ENCODE results near the gene NPR2.
A peak's percentile ranks its signal among the peaks of the same experiment; 100 is the strongest.

Gene NPR2

GRCh38 chr9:35800530-35800929, 9.1 kb downstream of the NPR2 start:
- no peak for DNase-seq (ENCODE audit: low spot score)

GRCh38 chr9:35801328-35802128, 10.1 kb downstream of the NPR2 start:
- DNase-seq (ENCODE audit: low spot score) = no peak

DNA sequence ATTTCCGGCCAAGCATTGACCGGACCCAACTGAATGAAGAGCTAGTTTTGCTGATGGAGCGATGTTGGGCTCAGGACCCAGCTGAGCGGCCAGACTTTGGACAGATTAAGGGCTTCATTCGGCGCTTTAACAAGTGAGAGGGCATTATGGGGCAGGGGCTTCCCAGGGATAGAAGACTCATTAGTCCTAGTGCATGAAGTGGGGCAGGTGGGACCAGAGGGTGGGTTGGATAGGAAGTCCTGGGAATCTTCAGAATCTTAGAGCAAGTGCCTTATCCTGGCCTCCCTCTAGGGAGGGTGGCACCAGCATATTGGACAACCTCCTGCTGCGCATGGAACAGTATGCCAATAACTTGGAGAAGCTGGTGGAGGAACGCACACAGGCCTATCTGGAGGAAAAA, 14.7 kb downstream of the NPR2 start:
- DNase-seq (ENCODE audit: low spot score) = no peak

GRCh38 chr9:35808433-35808832, 17.0 kb downstream of the NPR2 start:
- no peak for DNase-seq (ENCODE audit: low spot score)

GRCh38 chr9:35810122-35810521, 18.7 kb downstream of the NPR2 start:
- DNase-seq (ENCODE audit: low spot score) = no peak

- no peak for DNase-seq (ENCODE audit: low spot score)
Observed at GRCh38 chr9:35811381-35812024, 20.1 kb downstream of the NPR2 start.

DNA sequence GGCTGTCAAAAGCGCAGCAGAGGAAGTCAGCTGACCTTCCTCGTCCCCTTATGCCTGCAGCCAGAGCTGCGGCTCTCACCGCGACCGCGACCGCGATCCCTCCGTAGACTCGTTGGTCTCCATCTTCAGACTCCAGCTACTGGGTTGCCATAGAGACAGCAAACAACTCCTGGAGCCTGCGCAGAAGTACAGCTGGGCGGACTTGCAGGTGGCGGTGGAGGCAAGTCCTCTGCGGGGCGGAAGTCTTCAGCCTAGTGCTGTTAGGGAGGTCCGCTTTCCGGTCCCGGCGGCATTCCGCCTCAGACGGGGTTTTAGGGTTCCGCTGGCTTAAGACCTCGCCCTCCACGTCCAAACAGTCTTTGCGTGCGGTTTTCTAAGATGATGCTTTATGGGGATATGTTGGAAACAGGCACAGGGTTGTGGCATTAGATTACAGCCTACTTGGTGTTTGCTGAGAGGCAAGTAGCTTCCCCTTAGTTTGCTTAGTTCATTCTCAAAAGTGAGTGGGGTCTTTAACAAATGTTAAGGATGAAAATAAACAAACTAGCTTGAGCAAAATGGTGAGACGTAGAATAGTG, 20.7 kb downstream of the NPR2 start, which contains the start of gene SPAG8:
SPAG8 (minus strand) TSS at position 238 of the 578 bp plus-strand sequence; CDS start at position 123, 115 bp downstream.
- DNase-seq (ENCODE audit: low spot score) = peak; percentile 97

- no peak for DNase-seq (ENCODE audit: low spot score)
Observed at GRCh38 chr9:35813434-35814105, 22.2 kb downstream of the NPR2 start.

GRCh38 chr9:35814106-35814840, 22.9 kb downstream of the NPR2 start:
- DNase-seq (ENCODE audit: low spot score) = peak; percentile 53

DNA sequence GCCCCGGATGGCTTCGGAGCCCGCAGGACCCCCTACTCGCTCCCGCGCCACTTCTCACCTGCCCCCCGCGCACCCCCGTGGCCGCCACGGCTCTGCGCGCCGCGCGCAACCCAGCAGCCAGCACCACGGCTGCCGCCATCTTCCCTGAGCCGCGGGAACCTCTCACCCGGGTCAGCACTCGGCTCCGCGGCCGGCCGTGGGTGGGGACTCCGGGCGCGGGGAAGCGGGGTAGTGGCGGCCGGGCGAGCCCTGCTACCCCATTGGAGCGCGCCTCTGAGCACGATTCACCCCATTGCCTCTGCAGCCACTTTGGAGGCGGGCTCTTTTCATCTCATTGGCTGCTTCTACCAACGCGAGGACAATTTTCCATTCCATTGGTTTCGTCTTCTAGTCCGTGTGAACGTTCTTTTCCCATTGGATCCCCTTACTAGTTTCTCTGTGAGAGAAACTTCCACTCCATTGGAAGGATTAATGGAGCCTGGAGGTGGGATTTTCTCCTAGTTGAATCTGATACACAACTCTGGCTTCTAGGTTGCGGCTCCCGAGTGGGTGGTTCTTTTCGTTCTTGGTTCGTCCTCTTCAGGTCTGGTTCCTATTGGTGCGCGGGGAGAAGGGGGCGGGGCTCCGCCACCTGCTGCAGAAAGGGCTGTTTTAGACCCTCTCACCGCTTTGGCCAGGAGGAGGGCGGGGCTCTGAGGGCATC, 23.6 kb downstream of the NPR2 start, which contains the start of gene HINT2:
HINT2 (minus strand) TSS at position 202 of the 703 bp plus-strand sequence; CDS start at position 139, 63 bp downstream.
- peak; percentile 97 for DNase-seq (ENCODE audit: low spot score)

DNA sequence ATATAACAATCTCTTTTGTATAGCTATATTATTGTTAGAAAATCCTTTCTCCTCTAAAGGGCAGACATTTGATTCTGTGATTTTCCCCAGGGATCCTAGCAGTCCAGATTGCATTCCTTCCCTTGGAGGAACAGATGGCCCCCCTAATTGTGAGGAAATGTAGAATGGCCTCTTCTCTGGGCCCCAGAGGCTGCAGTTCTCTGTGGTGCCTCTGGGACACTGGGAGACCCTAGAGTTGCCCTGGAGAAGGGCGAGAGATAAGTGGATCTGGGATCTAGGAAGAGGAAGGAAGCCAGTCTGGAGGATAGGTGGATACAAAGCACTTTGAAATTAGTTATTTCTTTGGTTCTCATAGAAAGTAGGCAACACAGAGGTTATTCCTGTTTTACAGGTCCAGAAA, 25.3 kb downstream of the NPR2 start:
- DNase-seq (ENCODE audit: low spot score) = no peak

DNA sequence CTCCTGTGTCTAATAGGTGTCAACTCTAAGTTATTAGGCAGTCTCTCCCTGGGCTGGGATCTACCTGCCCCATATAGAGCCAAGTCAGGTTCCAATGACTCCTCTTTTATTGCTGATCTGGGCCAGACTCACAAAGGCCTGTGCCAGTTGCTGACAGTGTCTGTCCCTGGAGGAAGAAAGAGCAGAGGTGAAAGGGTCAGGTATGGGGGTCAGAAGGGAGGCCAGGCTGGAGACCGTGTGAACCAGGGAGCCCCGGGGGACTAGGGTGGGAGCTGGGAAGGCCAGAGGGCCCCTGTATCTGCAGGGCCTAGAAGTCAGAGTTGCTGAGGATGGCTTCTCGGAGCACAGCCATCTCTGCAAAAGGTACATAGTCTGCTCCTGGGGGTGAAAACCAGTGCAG, 26.9 kb downstream of the NPR2 start:
- DNase-seq (ENCODE audit: low spot score) = no peak

DNA sequence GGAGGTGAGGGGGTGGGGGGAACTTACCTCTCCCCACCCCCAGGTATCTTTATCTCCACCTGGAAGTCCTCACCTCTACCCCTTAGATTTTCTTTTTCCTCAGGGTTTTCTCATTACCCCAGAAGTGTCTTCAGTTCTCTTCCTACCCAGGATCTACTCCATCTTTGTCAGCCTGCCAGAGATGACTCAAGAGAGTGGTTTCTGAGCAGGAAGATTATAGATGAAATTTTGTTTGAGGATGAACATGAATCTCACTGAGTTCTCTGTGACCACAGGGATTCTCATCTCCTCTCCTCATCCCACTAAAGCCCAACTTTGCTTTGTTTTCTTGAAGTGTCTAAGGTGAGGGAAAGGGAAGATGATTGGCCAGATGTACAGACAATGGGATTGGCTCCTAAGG, 28.7 kb downstream of the NPR2 start:
- DNase-seq (ENCODE audit: low spot score) = no peak

- no peak for DNase-seq (ENCODE audit: low spot score)
Observed at GRCh38 chr9:35822926-35823325, 31.5 kb downstream of the NPR2 start.

DNA sequence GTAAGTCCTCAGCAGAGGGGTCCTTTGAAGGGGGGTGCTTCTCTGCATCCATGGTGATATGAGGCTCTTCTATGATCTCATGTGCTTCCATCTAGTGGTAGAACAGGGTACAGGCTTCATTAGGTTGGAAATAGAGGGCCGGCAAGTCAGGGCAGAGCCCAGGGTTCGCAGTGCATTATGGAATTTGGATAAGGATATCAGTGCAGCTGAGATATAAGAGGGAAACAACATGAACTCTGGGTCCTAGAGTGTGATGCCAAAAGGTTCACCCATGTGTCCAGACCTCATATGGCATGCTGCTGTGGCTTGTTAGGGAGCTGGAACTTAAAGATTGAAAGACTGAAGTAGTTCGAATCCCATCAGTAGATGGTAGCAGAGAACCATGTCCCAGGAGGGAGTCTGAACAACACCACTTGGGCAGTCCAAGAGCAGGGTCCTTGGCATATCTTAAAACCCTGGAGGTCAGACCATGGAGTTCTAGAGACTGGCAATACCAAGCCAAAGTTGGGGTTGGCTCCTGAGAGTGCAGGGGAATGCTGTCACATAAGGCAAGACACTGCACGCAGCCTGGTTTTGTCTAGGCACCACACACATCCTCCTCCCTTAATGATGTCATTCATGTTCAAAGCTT, 34.8 kb downstream of the NPR2 start:
- peak; percentile 55 for DNase-seq (ENCODE audit: low spot score)

- DNase-seq (ENCODE audit: low spot score) = no peak
Observed at GRCh38 chr9:35827486-35827885, 36.1 kb downstream of the NPR2 start.

DNA sequence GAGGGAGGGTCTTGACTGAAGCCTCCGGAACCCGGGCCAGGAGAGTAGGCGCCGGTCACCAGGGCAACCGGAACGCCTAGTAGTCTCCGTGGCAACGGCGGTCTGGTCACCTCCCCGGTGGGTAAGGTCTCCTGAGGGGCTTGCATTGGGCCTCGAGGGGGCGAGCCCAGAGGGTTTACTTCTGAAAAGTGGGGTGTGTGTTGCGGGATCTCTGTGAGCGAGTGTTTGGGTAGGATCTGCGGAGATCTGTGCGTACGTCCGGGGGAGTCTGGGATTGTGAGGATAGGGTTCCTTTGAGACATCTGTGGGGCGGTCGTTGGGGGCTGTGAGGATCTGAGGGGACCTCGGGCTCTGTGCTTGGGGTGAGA, 37.3 kb downstream of the NPR2 start, which contains the start of gene FAM221B:
FAM221B (minus strand) TSS at position 17 of the 368 bp plus-strand sequence. CDS start 2,571 bp downstream, outside the sequence.
- DNase-seq (ENCODE audit: low spot score) = no peak

GRCh38 chr9:35829084-35829763, 37.8 kb downstream of the NPR2 start, which contains the start of gene TMEM8B:
Gene TMEM8B (plus strand): TSS chr9:35829228. CDS start chr9:35829448, 220 bp downstream.
- peak; percentile 90 for DNase-seq (ENCODE audit: low spot score)

- no peak for DNase-seq (ENCODE audit: low spot score)
Observed at GRCh38 chr9:35829764-35830096, 38.3 kb downstream of the NPR2 start.

- DNase-seq (ENCODE audit: low spot score) = no peak
Observed at GRCh38 chr9:35831040-35831439, 39.6 kb downstream of the NPR2 start.
